Midbrain (tissue), 1 donor: ENCODE results near the gene PCDHGA7.
"Not testable (repeated sequence)": the region's sequence is repeated elsewhere in the genome, so short reads cannot be mapped to it uniquely, and the experiment has no call there.

ENCODE experiments used
- DNase-seq: peaks from one replicate; lab custom pipeline; 2025; lab: John Stamatoyannopoulos, UW

Gene PCDHGA7

DNA sequence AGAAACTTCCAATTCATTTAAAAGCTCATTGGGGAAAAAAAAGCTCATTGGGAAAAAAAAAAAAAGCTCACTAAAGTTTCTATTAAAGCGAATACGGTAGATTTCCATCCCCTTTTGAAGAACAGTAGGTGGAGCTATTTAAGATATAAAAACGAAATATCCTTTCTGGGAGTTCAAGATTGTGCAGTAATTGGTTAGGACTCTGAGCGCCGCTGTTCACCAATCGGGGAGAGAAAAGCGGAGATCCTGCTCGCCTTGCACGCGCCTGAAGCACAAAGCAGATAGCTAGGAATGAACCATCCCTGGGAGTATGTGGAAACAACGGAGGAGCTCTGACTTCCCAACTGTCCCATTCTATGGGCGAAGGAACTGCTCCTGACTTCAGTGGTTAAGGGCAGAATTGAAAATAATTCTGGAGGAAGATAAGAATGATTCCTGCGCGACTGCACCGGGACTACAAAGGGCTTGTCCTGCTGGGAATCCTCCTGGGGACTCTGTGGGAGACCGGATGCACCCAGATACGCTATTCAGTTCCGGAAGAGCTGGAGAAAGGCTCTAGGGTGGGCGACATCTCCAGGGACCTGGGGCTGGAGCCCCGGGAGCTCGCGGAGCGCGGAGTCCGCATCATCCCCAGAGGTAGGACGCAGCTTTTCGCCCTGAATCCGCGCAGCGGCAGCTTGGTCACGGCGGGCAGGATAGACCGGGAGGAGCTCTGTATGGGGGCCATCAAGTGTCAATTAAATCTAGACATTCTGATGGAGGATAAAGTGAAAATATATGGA is 48.0 kb downstream of the PCDHGA7 start, which contains the start of gene PCDHGA12:
Gene PCDHGA12, plus strand, starts transcription at position 176 of the 782 bp plus-strand sequence. Its CDS starts 253 bp downstream, at position 429.
- DNase-seq: peak; percentile 7

GRCh38 chr5:141431286-141431685 is 48.7 kb downstream of the PCDHGA7 start:
- no peak for DNase-seq

GRCh38 chr5:141432308-141432707 is 49.8 kb downstream of the PCDHGA7 start:
- DNase-seq: not testable (repeated sequence)

DNA sequence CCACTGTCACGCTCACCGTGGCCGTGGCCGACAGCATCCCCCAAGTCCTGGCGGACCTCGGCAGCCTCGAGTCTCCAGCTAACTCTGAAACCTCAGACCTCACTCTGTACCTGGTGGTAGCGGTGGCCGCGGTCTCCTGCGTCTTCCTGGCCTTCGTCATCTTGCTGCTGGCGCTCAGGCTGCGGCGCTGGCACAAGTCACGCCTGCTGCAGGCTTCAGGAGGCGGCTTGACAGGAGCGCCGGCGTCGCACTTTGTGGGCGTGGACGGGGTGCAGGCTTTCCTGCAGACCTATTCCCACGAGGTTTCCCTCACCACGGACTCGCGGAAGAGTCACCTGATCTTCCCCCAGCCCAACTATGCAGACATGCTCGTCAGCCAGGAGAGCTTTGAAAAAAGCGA is 50.2 kb downstream of the PCDHGA7 start:
- DNase-seq: not testable (repeated sequence)

GRCh38 chr5:141434006-141434405 is 51.5 kb downstream of the PCDHGA7 start:
- DNase-seq: no peak
